ENCODE data around the gene NOS3.
"Not testable (repeated sequence)": the region's sequence is repeated elsewhere in the genome, so short reads cannot be mapped to it uniquely, and the experiment has no call there.

NOS3 gene

GRCh38 chr7:151017370-151017952, 26.6 kb downstream of the NOS3 start:
- no peak for DNase-seq (ENCODE audit: low read depth)

- DNase-seq (ENCODE audit: low read depth), result no peak
Observed at GRCh38 chr7:151017953-151018420, 27.2 kb downstream of the NOS3 start.

DNA sequence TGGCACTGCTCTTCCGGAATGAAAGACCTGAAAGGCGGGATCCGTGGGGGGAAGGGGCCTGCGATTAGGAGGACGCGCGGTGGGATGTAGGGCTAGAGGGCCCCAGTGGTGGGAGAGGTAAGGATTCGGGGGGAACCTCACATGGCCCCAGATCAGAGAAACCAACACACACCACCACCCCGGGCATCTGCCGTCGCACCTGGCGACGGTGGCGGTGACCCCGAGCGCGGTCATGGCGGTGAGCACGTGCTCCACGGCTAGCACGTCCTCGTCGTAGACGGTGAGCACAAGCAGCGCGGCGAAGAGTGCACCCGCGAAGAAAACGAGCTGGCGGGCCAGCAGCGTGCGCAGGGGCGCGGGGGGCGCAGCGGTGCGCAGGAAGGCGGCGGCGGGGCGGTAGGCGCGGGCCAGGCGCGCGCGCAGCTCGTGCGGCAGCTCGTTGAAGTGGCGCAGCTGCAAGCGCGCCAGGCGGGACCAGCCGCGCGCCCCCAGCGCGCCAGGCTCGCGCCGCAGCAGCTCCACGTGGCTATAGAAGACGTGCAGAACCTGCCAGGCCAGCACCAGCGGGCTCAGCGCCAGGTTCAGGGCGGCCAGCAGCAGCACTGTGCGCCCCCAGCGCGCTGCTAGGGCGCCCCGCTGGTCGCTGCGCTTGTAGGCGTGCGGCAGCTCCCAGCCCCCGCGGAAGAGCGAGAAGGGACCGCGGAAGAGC, 27.8 kb downstream of the NOS3 start:
- DNase-seq (ENCODE audit: low read depth), result no peak

GRCh38 chr7:151019130-151019447, 28.3 kb downstream of the NOS3 start:
- no peak for DNase-seq (ENCODE audit: low read depth)

- no peak for DNase-seq (ENCODE audit: low read depth)
Observed at GRCh38 chr7:151020231-151020630, 29.4 kb downstream of the NOS3 start.

- DNase-seq (ENCODE audit: low read depth), result no peak
Observed at GRCh38 chr7:151023232-151023631, 32.4 kb downstream of the NOS3 start.

DNA sequence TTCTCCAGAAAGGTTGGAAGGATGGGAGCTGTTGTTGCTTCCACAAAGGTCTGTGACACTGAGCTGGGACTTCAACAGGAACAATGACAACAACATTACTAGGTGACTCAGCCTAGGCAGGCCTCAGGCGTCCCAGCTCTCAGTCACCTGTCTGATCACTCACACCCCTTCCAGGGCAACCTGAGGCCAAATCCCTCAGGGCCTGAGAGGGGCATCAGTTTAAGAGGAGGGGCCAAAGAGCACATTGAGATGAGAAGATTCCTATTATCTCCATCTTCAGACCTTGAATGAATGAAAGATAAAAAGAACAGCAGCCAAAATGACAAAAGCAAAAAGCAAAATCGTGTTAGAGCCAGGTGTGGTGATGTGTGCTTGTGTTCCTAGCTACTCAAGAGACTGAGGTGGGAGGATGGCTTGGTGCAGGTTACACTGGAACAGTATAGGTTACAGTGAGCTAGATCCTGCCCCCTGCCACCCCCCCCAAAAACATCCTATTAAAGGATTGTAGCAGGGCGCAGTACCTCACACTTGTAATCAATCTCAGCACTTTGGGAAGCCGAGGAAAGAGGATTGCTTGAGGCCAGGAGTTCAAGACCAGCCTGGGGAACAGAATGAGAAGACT, 33.7 kb downstream of the NOS3 start, which contains the start of gene ATG9B:
Gene ATG9B (minus strand): TSS at position 60 of the 622 bp plus-strand sequence. CDS start 71 bp downstream, outside the sequence.
- DNase-seq (ENCODE audit: low read depth), result no peak

DNA sequence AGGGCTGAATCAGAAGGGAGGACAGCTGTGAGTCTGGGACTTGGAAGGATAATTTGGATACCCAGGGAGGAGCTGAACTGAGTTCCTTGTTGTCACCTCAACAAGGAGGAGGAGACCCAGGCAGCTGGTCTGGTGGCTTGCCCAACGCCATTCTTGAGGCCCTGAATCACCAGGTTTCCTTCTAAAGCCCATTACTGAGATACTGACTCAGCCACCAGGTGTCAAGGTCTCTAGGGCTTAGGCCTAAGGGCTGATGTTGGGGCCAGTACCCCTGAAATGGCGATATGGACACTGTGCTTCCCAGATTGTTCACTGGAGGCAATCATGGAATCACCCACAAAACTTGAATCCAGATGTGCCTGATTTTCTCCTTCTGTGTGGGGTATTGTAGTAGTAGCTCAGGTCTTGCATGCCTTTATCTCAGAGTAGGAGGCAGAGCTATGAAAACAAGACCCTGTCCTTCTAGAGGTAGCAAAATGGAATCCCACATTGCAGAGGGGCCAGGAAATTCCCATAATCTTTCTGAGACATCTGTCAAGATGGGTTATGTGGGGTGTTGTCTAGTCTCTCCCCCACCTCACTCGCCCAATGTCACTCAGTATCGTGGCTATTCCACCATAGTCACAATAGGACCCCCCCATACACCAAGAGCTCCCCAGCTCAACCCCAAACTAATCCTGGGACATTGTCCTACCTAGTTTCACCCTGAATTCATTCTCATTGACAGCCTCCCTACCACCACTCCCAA, 35.3 kb downstream of the NOS3 start:
- DNase-seq (ENCODE audit: low read depth), result no peak

DNA sequence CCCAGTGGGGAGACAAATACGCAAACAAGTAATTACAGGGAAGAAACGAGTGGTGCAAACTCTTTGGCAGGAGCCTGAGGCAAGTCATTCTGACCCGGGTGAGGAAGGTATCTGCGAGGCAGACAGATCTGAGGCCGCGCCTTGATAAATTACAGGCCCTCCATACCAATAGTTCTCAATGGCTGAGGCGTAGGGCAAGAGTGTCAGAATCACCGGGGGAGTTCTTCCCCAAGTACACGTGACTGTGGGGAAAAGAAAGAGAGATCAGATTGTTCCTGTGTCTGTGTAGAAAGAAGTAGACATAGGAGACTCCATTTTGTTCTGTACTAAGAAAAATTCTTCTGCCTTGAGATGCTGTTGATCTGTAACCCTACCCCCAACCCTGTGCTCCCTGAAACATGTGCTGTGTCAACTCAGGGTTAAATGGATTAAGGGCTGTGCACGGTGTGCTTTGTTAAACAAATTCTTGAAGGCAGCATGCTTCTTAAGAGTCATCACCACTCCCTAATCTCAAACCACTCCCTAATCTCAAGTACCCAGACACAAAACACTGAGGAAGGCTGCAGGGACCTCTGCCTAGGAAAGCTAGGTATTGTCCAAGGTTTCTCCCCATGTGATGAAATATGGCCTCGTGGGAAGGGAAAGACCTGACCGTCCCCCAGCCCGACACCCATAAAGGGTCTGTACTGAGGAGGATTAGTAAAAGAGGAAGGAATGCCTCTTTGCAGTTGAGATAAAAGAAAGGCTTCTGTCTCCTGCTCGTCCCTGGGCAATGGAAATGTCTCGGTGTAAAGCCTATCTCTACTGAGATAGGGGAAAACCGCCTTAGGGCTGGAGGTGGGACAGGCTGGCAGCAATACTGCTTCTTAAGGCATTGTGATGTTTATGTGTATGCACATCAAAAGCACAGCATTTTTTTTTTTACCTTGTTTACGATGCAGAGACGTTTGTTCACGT, 36.2 kb downstream of the NOS3 start:
- not testable (repeated sequence) for DNase-seq (ENCODE audit: low read depth)

GRCh38 chr7:151027728-151028130, 36.9 kb downstream of the NOS3 start:
- not testable (repeated sequence) for DNase-seq (ENCODE audit: low read depth)

DNA sequence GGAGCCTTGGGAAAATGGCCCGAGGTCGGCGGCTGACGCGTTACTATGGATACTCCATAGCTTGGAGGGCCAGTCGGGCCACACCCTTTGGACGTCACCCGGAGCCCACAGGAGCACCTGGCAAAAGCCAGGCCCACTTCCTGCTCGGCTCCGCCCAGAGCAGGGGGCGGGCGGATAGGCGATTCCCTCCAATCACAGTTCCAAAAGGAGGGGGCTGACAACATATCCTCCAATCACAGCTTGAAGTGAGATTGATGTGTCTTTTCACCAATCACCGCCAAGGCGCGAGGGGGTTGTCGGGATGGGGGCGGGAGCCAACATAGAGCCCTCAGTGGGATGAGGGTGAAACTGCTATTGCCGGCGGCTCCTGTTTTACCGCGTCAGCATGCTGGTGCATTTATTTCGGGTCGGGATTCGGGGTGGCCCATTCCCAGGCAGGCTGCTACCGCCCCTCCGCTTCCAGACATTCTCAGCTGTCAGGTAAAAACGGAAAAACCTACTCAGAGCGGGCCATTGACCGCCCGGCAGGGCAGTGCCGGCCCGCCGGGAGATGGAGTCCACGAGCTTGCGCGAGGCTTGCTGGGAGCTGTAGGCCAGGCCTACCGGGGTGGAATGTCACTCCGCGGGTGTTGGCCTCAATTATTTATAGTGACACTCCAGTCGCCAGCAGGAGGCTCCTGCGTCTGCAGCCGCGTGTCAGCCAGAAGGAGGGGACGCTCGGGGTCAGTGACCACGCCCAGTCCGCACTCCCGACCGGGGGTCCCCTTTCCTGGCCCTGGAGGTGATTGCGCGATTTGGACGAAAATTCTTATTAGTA, 37.5 kb downstream of the NOS3 start, which contains the start of gene ABCB8:
Gene ABCB8 (plus strand): TSS at position 320 of the 817 bp plus-strand sequence. CDS start 66 bp downstream, at position 386.
- peak; percentile 99 for DNase-seq (ENCODE audit: low read depth)

GRCh38 chr7:151028948-151029501, 38.2 kb downstream of the NOS3 start:
- no peak for DNase-seq (ENCODE audit: low read depth)

GRCh38 chr7:151031011-151031410, 40.2 kb downstream of the NOS3 start:
- DNase-seq (ENCODE audit: low read depth), result no peak

DNA sequence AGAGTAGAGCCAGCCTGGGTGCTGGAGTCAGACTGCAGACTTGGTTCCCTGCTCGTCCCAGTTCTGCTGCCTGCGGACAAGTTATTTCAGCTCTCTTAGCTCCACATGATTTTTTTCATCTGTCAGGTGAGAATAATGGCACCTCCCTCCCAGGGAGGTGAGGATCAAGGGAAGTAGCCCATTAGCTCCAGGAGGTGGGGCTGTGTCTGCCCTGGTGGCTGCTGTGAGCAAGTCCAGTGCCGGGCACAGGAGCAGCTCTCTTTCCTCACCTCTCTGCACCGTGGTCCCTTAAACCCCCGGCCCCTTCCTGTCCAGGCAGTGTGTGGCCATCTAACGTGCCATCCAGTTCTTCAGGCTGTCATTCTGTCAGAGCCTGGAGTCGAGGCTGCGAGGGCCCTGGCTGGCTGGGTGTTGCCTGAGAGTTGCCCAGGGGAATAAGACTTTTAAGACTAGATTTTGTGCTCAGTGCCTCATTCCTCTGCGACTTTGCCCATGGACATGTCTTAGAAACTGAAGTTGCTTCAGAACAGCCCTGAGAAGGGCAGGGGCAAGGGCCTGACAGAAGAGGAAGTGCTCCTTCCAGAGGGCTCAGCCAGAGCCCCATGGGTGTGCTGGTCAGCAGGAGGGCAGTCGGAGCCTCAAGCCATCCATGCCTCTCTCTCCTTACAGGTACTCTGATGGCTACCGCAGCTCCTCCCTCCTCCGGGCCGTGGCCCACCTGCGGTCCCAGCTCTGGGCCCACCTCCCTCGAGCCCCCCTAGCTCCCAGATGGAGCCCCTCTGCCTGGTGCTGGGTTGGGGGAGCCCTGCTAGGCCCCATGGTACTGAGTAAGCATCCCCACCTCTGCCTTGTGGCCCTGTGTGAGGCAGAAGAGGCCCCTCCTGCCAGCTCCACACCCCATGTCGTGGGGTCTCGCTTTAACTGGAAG, 42.4 kb downstream of the NOS3 start:
- DNase-seq (ENCODE audit: low read depth), result no peak

DNA sequence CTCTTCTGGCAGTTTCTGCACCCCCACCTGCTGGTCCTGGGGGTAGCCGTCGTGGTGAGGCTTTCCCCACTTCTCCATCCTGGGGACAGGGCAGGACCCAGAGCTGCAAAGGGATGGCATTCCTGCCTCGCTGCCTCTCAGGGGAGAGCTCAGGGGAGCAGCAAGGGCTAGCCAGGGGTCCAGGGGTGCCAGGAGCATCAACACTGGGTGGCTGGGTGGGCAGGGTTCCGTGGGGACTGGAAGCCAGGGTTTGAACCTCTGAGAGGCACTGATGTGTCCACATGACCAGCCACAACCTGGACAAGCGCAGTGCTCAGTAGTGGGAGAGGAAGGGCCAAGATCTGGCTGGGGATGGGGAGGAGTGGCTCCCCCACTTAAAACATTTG, 43.0 kb downstream of the NOS3 start:
- DNase-seq (ENCODE audit: low read depth), result no peak

GRCh38 chr7:151034312-151035025, 43.7 kb downstream of the NOS3 start:
- no peak for DNase-seq (ENCODE audit: low read depth)

- DNase-seq (ENCODE audit: low read depth), result no peak
Observed at GRCh38 chr7:151035026-151035717, 44.4 kb downstream of the NOS3 start.

- DNase-seq (ENCODE audit: low read depth), result no peak
Observed at GRCh38 chr7:151035902-151036301, 45.1 kb downstream of the NOS3 start.

Data from fibroblast of the conjunctiva (primary cell).